Endodermal cell (in vitro differentiated cells): ENCODE data around the gene PLPP2. TPM values are rescaled to one million over a fixed set of nuclear protein-coding genes. Genes with fewer than 3 reads are reported as not detected.

Experiments used
- DNase-seq: peaks from one replicate; pipeline ENCODE4 v3.0.0-alpha.2; 2017
- H3K27ac ChIP-seq: 2 replicates; pipeline ENCODE4 v1.5.1; 2013; ENCODE audit warnings: mild to moderate bottlenecking, low read depth, low read length, moderate library complexity
- H3K27me3 ChIP-seq: 2 replicates; pipeline ENCODE4 v1.6.1; 2013; ENCODE audit warnings: mild to moderate bottlenecking, low read length, moderate library complexity; ENCODE audit not compliant: insufficient read depth, control insufficient read depth, poor library complexity, severe bottlenecking
- H3K36me3 ChIP-seq: 2 replicates; pipeline ENCODE4 v1.7.0; 2013; ENCODE audit warnings: mild to moderate bottlenecking, low read length, moderate library complexity; ENCODE audit not compliant: control insufficient read depth, insufficient read depth
- H3K4me1 ChIP-seq: one replicate; pipeline ENCODE4 v1.7.0; 2013; ENCODE audit warnings: low read length; ENCODE audit not compliant: control insufficient read depth, insufficient read depth
- H3K4me3 ChIP-seq: 2 replicates; pipeline ENCODE4 v1.5.1; 2013; ENCODE audit warnings: mild to moderate bottlenecking, low read length, moderate library complexity
- H3K9ac ChIP-seq: 2 replicates; pipeline ENCODE4 v1.6.1; 2013; ENCODE audit warnings: mild to moderate bottlenecking, low read length, moderate library complexity; ENCODE audit not compliant: poor library complexity, severe bottlenecking; ENCODE audit errors: extremely low read depth
- H3K9me3 ChIP-seq: 2 replicates; pipeline ENCODE4 v1.6.1; 2013; ENCODE audit warnings: mild to moderate bottlenecking, low read length, moderate library complexity; ENCODE audit not compliant: control insufficient read depth
- H3K27ac Mint-ChIP-seq: 2 replicates; pipeline ENCODE4 v1.8.0; 2020; ENCODE audit warnings: mixed read lengths
- H3K27me3 Mint-ChIP-seq: 2 replicates; pipeline ENCODE4 v1.8.0; 2021; ENCODE audit warnings: mild to moderate bottlenecking, mixed read lengths; ENCODE audit not compliant: insufficient read depth
- H3K36me3 Mint-ChIP-seq: 2 replicates; pipeline ENCODE4 v1.8.0; 2020; ENCODE audit warnings: low read depth, mixed read lengths
- H3K4me1 Mint-ChIP-seq: 2 replicates; pipeline ENCODE4 v1.8.0; 2020; ENCODE audit warnings: mixed read lengths
- H3K4me3 Mint-ChIP-seq: 2 replicates; pipeline ENCODE4 v1.8.0; 2020; ENCODE audit warnings: mild to moderate bottlenecking, moderate library complexity, mixed read lengths
- H3K9me3 Mint-ChIP-seq: 2 replicates; pipeline ENCODE4 v1.8.0; 2020; ENCODE audit warnings: mild to moderate bottlenecking, mixed read lengths
- CTCF ChIP-seq: fragments of 200-600 bp; sonication (generic); conservative IDR thresholded peaks from 2 replicates; pipeline ENCODE4 v1.5.0; 2021; ENCODE audit warnings: antibody characterized with exemption, mild to moderate bottlenecking
- WGBS, 2 experiments: methylation state at CpG; one replicate each; pipeline versions ENCODE4 v1.1.5 to v1.1.7; 2013; ENCODE audit warnings: missing lambda C conversion rate in 2 of 2, mixed read lengths in 1 of 2; ENCODE audit not compliant: insufficient coverage in 1 of 2, insufficient read length in 1 of 2; 5-methylcytosine and 5-hydroxymethylcytosine counted together
- total RNA-seq, 2 donors: library from RNA; stranded (reverse); fragmentation: NEBNext Ultra II Directional in 1 of 2; extraction: Animal tissue kit (Norgen Biotek cat#: 25700) in 1 of 2; gene quantifications; 2 replicates in 1 of 2; 3 replicates in 1 of 2; pipeline ENCODE4 v1.2.1, GENCODE V29; 2021

PLPP2 gene
- total RNA-seq, 2 donors from 2014 or later: 49.9 to 56.9 TPM

- Histone ChIP-seq H3K4me3 (no peak overlapping the region), H3K9me3 (no peaks in the 10 kb centered on the region), H3K27me3 (no peaks in the 10 kb centered on the region), H3K4me1 (no peaks in the 10 kb centered on the region), H3K27ac (no peak overlapping the region), H3K36me3 (peaks cover 39% of the 10 kb centered on the region), H3K9ac (no peak overlapping the region)
- no peak overlapping the region for H3K4me3 Mint-ChIP-seq
- H3K27me3 Mint-ChIP-seq: no peaks in the 10 kb centered on the region
- peaks cover 44% of the 10 kb centered on the region for H3K36me3 Mint-ChIP-seq
- no peak overlapping the region for H3K27ac Mint-ChIP-seq
- no peaks in the 10 kb centered on the region for H3K9me3 Mint-ChIP-seq
- H3K4me1 Mint-ChIP-seq: peaks cover 5% of the 10 kb centered on the region
- TF ChIP-seq CTCF: no peak
- WGBS, 2 experiments: 93 to 98% methylated on average over 14 to 21 of the region's 21 CpGs
- no peak for DNase-seq
Measured at GRCh38 chr19:307793-308420, 16.7 kb upstream of the PLPP2 start.

- H3K27ac ChIP-seq: no peak overlapping the region
- no peak overlapping the region for H3K9ac ChIP-seq
- no peak overlapping the region for H3K4me3 ChIP-seq
- peaks cover 5% of the 10 kb centered on the region for H3K4me1 Mint-ChIP-seq
- H3K36me3 ChIP-seq: peaks cover 39% of the 10 kb centered on the region
- no peaks in the 10 kb centered on the region for H3K9me3 Mint-ChIP-seq
- H3K4me3 Mint-ChIP-seq: no peak overlapping the region
- no peak for DNase-seq
- H3K36me3 Mint-ChIP-seq: peaks cover 44% of the 10 kb centered on the region
- H3K27me3 Mint-ChIP-seq: no peaks in the 10 kb centered on the region
- H3K9me3 ChIP-seq: no peaks in the 10 kb centered on the region
- H3K27ac Mint-ChIP-seq: no peak overlapping the region
- no peaks in the 10 kb centered on the region for H3K4me1 ChIP-seq
- 95 to 96% methylated on average over 22 to 26 of the region's 26 CpGs for WGBS, 2 experiments
- no peak for TF ChIP-seq CTCF
- H3K27me3 ChIP-seq: no peaks in the 10 kb centered on the region
Measured at GRCh38 chr19:307111-307531, 15.9 kb upstream of the PLPP2 start.

- Histone ChIP-seq H3K27ac (no peak overlapping the region), H3K9ac (no peak overlapping the region), H3K27me3 (no peaks in the 10 kb centered on the region), H3K36me3 (peaks cover 38% of the 10 kb centered on the region), H3K9me3 (no peaks in the 10 kb centered on the region), H3K4me3 (no peak overlapping the region), H3K4me1 (no peaks in the 10 kb centered on the region)
- WGBS, 2 experiments: 97 to 100% methylated on average over 4 to 50 of the region's 50 CpGs
- DNase-seq: no peak
- no peak overlapping the region for H3K4me3 Mint-ChIP-seq
- peaks cover 39% of the 10 kb centered on the region for H3K36me3 Mint-ChIP-seq
- no peak overlapping the region for H3K27ac Mint-ChIP-seq
- H3K9me3 Mint-ChIP-seq: no peaks in the 10 kb centered on the region
- no peak for TF ChIP-seq CTCF
- H3K27me3 Mint-ChIP-seq: no peaks in the 10 kb centered on the region
- H3K4me1 Mint-ChIP-seq: peaks cover 5% of the 10 kb centered on the region
Measured at GRCh38 chr19:306151-306900, 15.1 kb upstream of the PLPP2 start.
